Measurements from ENCODE around the gene CGB8. TPM values are rescaled to one million over a fixed set of nuclear protein-coding genes. Genes with fewer than 3 reads are reported as not detected.
"Not testable (repeated sequence)": the region's sequence is repeated elsewhere in the genome, so short reads cannot be mapped to it uniquely, and the experiment has no call there.

The CGB8 gene
- total and polyA plus RNA-seq, 2 of the 8 experiments (the other 6 are each of a cell fraction or from before 2014, with no cell fraction given): 0.09 TPM; not detected in 1

- H4K5ac ChIP-seq (ENCODE audit: insufficient read length, low read depth, low read length); H2AFZ ChIP-seq (ENCODE audit: low read length); H3K56ac ChIP-seq (replicated peaks; ENCODE audit: insufficient read length, low read depth, low read length); H2BK12ac ChIP-seq (ENCODE audit: low read depth, low read length); H3K4me1 ChIP-seq (replicated peaks in 1 of 4; ENCODE audit: control insufficient read depth in 3 of 4, insufficient read depth in 4 of 4, low read length in 3 of 4); DNase-seq (ENCODE audit: low read depth in 1 of 2, low spot score in 2 of 2); H3K9me3 ChIP-seq (ENCODE audit: insufficient read depth in 2 of 2, low read depth in 1 of 2, low read length in 1 of 2); H3K79me1 ChIP-seq (ENCODE audit: low read depth, low read length); POLR2A ChIA-PET (ENCODE audit: partially characterized antibody); H3K27me3 ChIP-seq (replicated peaks in 1 of 4; ENCODE audit: control insufficient read depth in 3 of 4, extremely low read depth in 1 of 4, insufficient read depth in 3 of 4, low read length in 3 of 4); H3K4ac ChIP-seq (replicated peaks; ENCODE audit: insufficient read length, low read depth, low read length); H3K4me3 ChIP-seq (ENCODE audit: extremely low read depth in 1 of 4, insufficient read depth in 2 of 4, low read depth in 3 of 4, low read length in 4 of 4); H2BK20ac ChIP-seq (ENCODE audit: low read length); H4K91ac ChIP-seq (replicated peaks; ENCODE audit: insufficient read length, low read length); H3K23me2 ChIP-seq (ENCODE audit: low read depth, low read length); FAIRE-seq; H3K14ac ChIP-seq (ENCODE audit: insufficient read length); H4K8ac ChIP-seq (ENCODE audit: extremely low read depth, insufficient read depth, low read length); H2BK5ac ChIP-seq (ENCODE audit: low read depth, low read length); H2AK5ac ChIP-seq (ENCODE audit: low read depth, low read length); H3K27ac ChIP-seq (ENCODE audit: low read depth, low read length); H3K79me2 ChIP-seq (ENCODE audit: control insufficient read depth in 1 of 2, insufficient read depth in 2 of 2, low read length in 2 of 2); H3K18ac ChIP-seq (ENCODE audit: extremely low read depth, low read length); H3K36me3 ChIP-seq (ENCODE audit: control insufficient read depth in 2 of 4, insufficient read depth in 4 of 4, low read length in 3 of 4); H2BK120ac ChIP-seq (replicated peaks; ENCODE audit: low read depth, low read length); CTCF ChIA-PET (ENCODE audit: partially characterized antibody); H3K23ac ChIP-seq (ENCODE audit: insufficient read length); H3K9ac ChIP-seq (replicated peaks in 1 of 4; ENCODE audit: extremely low read depth in 1 of 4, low read depth in 3 of 4, low read length in 3 of 4); H2BK15ac ChIP-seq (ENCODE audit: low read length); H4K20me1 ChIP-seq (replicated peaks in 1 of 2; ENCODE audit: control insufficient read depth in 1 of 2, insufficient read depth in 2 of 2, low read length in 2 of 2); H3K4me2 ChIP-seq (ENCODE audit: insufficient read depth in 1 of 2, low read depth in 2 of 2, low read length in 2 of 2): not testable (repeated sequence)
- WGBS, 2 experiments (ENCODE audit: extremely low coverage in 1 of 2, insufficient coverage in 1 of 2, insufficient read length in 1 of 2, insufficient replicate concordance in 2 of 2, low coverage in 1 of 2, low lambda C conversion rate in 2 of 2, missing lambda C conversion rate in 1 of 2): 100% methylated on average over 1 of the region's 15 CpGs; no CpG with 5 or more reads in 1 of the 2 experiments
These were observed 24.7 kb downstream of the CGB8 start, which contains the start of gene CGB3 for GRCh38 chr19:49024233-49024632. Gene CGB3 (minus strand): TSS chr19:49024333. CDS start chr19:49023971, 362 bp downstream.

Data from H1 (cell line).